Left forelimb (tissue), 1 donor: ENCODE data around the gene COQ10A.
"Not testable (repeated sequence)": the region's sequence is repeated elsewhere in the genome, so short reads cannot be mapped to it uniquely, and the experiment has no call there.

Experiments
- DNase-seq: peaks from one replicate; pipeline ENCODE4 v3.0.0-alpha.2; 2018; ENCODE audit warnings: low spot score

COQ10A gene

DNA sequence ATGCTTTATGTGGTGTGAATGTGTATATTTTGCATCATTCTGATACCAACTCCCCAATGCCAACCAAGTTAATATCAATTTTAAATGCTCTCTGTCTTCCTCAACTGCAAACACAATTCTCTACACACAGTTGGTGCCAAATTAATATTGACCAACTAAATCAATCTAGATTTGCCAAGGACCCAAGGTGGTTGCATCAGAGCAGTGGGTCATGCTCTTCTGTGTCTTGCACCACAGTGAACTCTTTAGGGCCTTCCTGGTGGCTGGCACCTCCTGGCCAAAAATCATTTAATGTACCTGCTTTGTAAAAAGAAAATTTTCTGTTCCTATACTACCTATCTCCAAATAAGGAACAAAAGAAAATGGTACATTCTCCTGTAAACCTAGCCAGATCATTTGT, 14.1 kb downstream of the COQ10A start:
- no peak for DNase-seq

DNA sequence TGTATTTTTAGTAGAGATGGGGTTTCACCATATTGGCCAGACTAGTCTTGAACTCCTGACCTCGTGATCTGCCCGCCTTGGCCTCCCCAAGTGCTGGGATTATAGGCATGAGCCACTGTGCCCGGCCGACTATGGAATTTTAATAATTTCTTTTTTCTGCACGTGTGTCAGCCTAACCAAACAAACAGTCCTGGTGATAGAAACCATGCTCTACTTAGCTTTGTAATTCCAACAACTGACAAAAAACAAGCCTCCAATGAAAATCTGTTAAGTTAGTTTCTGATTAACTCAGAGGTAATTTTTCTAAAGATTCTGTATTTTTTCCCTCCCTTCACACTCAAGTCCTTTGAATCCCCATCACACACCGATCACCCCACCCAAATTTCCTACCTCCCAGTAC, 15.3 kb downstream of the COQ10A start:
- no peak for DNase-seq

DNA sequence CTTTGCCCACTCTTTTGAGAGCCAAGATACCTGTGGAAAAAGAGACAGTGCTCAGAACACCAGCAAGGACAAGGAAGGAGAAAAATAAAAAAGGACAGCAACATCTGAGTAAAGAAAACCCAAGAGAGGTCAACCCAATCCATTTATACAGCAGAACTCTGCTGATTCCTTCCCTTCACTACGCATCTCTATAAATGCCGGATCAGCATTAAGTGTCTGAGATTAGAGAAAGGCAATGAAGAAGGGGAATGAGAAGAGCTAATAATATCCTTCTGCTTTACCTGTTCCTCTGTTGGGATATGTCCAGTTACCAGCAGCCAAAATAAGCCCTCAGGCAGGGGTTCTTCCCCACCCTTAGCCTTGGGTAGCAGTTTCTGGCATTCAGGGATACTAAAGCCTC, 15.8 kb downstream of the COQ10A start:
- no peak for DNase-seq

DNA sequence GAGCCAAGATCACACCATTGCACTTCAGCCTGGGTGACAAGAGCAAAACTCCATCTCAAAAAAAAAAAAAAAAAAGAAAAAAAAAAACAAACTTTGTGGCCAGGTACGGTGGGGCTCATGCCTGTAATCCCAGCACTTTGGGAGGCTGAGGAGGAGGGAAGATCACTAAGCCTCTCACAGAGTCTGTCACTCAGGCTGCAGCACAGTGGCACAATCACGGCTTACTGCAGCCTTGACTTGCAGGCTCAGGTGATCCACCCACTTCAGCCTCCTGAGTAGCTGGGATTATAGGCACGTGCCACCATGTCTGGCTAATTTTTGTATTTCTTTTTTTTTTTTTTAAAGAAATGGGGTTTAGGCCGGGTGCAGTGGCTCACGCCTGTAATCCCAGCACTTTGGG, 17.5 kb downstream of the COQ10A start:
- DNase-seq: not testable (repeated sequence)

DNA sequence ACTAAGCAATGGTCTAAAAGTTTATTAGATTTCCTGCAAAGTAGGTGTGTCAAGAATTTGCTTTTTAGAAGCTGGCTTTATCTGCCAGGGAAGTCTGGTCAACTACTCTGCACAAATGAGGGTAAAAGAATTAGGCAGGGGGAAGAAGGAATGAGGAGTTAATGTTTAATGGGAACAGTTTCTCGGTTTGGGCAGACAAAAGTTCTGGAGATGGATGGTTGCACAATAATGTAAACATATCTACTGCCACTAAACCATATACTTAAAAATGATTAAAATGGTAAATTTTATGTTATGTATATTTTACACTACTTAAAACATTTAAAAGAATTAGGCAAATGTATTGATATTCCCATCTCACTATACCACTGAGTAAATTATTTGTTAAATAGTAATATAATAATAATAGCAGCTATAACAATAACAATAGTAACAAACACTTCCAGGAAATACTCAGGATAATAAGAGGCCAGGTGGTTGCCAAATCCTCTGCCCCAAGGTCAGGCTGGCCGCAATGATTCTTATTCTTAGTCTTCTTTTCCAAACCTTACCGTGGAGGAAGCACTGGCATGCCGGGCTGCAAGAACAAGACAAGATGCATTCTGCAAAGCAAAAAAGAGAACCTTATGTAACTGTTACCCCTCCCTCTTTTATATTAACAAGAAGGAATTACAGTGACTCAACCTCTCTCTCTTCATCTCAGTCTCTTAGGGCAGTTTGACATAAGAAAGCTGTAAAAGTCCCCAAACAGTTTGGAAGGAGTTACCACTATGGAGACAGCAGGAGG, 19.5 kb downstream of the COQ10A start:
- no peak for DNase-seq

DNA sequence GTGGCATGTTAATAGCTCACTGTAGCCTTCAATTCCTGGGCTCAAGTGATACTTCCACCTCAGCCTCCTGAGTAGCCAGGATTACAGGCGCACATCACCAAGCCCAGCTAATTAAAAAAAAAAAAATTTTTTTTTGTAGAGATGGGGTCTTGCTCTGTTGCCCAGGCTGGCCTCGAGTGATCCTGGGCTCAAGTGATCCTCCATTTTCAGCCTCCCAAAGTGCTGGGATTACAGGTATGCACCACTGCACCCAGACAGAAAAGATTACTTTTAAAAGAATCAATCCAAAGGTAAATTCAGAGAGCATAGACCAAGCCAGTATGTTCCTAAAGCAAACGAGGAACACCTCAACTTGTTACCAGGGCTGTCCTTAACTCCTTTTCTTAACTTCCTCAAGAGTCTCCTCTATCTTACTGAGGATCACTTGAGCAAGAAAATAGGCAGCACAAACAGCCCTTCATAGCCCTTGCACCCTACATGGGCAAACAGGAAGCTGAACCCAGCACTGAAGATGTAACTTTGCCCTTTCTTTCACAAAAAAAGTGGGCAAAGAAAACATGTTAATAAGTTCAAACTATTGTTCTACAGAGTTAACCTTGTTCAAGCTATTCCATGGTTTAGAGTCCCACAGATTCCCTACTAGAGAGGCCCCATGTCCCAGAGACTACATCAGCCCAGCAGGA, 22.1 kb downstream of the COQ10A start:
- DNase-seq: no peak

DNA sequence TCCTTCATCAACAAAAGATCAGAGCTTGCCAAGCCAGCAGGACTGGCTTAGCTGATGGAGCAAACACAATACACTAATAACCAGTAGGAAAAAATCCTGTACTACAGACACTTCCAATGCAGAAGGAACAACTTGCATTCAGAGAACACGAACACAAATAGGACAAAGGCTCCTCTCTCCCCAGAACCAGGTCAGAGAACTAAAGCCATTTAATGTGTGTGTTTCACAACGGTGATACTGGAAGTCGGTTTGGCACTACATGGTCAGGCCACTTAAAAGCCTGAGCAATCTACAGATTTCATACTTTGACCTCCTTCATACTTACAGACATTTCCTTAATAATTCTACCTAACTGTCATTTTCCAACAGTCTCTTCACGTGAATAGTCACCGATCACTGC, 27.1 kb downstream of the COQ10A start:
- DNase-seq: no peak

DNA sequence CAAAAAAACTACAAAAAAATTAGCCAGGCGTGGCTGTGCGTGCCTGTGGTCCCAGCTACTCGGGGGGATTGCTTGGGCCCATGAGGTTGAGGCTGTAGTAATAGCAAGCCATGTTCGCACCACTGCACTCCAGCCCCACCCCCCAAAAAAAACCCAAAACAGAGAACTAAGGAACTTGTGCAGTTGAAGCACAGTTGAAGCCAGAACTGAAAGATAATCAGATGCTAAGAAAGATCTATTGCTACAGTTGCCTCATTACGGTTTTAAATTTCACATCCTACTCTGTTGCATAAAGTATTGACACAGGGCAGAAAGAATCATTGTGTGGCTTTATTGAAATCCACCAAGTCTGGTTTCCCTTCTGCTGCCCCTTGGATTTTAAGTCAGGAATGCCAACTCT, 29.6 kb downstream of the COQ10A start:
- DNase-seq: no peak

DNA sequence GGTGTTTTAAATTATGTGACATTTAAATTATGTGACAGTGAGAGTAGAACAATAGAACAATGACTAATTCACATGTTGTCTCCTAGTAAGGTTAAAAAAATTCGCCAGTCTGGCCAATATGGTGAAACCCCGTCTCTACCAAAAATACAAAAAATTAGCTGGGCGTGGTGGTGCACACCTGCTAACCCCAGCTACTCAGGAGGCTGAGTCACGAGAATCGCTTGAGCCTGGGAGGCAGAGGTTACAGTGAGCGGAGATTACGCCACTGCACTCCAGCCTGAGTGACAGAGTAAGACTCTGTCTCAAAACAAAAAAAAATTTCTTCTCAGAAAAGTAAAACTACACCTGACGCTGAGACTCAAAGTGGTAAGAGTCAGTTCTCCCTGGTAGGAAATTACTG, 30.7 kb downstream of the COQ10A start:
- DNase-seq: no peak

DNA sequence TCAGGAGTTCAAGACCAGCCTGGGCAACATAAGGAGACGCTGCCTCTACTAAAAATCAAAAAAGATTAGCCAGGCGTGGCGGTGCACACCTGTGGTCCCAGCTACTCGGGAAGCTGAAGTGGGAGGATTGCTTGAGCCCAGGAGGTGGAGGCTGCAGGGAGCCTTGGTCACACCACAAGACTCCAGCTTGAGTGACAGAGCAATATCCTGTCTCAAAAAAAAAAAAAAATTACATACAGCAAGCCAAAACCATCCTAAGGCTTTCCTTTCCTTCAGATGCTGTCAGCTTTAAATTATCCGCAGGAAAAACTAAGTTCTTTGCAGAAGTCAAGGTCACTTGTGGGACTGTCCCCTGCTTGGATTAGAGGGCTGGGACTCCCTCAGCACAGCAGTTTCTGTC, 32.1 kb downstream of the COQ10A start:
- no peak for DNase-seq

DNA sequence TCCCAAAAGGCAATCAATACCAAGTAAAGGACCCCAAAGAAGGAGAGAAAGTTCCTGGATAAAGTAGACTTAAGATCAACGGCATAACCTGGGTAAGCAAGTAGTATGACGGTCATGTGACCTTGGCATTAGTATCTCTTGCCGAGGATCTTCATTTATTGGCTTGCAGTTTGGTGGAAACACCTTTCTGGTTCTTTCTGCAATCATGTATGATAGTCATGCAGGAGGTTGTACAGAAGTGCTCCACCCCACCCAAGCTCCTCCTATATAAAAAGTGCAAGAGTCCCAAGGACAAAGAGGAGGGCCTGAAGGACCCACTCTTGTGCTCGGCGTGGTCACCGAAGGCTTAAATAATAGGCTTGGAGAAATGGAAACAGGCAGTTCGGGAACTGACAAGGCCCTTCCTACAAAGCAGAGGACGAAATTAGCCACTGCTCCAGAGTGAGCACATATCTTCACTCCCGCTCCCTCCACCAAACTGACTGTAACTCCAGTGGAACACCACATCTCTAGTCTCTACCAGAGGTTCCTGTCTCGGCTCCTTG, 32.6 kb downstream of the COQ10A start:
- DNase-seq: no peak

DNA sequence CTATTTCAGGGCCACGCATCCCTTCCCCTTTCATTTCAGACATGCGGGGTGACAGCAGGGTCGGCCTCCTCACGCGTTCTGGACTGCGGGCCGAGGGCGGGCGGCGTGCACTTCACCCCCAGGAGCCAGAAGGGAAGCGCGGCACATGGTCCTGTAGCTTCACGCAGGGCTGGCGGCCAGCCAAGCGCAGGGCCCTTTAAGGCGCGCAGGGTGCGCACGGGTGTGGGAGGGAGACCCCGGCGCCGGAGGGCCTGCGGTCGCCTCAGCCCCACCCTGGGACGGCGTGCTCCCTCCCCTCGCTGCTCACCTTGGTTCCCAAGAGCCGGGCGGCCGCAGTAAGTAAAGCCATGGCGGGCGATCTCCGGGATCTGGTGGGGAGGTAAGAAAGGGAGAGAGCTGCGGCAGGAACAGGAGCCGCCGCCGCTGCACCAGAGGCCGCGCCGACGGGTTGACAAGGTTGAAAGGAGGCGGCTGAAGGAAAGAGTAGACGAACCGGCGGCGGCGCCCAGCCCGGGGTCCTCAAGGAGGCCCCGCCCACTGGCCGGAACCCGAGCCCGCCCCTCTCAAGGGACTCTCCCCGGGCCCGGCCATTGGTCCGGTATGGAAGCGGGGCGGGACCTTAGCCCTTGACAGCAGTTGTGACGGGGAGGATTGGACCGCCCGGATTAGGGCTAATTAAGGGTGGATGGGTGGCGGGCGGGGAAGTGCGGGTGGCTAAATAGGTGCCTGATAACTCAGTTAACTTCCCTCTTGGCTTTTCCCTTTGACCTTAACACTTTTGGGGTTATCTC, 33.3 kb downstream of the COQ10A start, which contains the start of gene CS:
TSS of gene CS (minus strand) at position 478 of the 791 bp plus-strand sequence. CDS start at position 349, 129 bp downstream.
- peak; percentile 98 for DNase-seq

DNA sequence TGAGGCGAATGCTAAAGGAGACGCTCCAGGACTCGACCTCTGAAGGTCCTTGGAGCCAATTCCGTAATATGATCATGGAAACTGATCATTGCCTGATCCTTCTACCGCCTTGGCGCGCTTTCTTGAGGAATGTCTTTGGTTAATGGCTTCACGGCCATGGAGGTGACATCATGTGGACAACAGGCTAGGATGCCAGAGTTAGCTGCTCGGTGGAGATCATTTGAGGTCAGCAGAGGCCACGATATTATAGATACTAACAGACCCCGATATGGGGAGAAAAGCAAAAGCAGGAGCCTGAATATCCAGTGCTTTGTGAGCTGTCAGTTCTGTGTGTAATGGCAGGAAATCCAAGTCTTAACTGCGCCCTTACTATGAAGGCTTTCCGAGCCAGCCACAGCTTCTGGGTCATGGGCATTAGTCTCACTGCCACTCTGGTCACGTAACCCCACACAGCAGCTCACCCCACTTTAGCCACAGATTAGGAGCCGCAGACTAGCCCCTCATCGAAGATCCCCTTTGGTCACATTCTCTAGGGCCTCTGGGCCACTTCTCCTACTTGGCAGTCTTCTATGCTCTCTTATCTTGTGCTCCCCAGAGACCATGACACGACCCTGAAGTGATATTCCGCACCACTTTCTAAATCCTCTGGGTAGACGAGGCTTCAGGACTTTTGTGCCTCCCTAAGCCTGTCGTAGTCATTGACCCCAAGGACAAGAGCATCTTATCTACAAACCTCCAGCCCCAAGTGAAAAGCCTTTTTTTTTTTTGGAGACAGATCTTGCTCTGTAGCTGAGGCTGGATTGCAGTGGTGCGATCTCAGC, 34.1 kb downstream of the COQ10A start:
- no peak for DNase-seq

DNA sequence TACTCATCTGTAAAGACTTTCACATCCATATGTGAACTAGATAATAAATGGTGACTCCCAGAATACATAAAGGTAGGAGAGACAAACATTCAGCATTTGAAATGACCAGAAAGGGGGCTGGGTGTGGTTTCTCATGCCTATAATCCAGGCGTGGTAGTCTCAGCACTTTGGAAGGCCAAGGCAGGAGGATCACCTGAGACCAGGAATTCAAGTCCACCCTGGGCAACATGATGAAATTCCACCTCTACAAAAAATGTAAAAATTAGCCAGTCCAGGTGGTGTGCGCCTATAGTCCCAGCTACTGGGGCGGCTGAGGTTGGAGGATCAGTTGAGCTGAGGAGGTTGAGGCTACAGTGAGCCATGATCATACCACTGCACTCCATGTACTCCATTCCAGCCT, 37.5 kb downstream of the COQ10A start:
- no peak for DNase-seq

DNA sequence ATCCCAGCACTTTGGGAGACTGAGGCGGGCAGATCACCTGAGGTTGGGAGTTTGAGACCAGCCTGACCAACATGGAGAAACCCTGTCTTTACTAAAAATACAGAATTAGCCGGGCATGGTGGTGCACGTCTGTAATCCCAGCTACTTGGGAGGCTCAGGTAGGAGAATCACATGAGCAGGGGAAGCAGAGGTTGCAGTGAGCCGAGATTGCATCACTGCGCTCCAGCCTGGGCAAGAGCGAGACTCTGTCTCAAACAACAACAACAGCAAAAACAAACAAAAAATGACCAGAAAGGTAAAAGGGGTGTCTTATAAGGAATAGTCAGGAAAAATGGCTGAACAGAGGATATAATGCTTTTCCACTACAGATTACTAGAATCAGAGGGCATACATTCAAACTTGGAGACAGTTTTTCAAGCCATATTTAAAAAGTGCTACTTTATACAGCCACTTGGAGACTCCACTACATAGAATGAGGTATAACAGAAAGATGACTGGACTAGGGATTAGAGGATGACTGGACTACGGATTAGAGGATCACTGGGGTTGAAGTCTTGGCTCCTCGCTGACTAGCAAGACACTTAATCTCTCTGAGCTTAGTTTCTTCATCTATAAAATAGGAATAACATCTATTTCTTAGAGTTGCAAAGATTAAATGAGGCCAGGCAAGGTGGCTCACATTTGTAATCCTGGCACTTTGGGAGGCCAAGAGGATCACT, 38.3 kb downstream of the COQ10A start:
- DNase-seq: no peak

DNA sequence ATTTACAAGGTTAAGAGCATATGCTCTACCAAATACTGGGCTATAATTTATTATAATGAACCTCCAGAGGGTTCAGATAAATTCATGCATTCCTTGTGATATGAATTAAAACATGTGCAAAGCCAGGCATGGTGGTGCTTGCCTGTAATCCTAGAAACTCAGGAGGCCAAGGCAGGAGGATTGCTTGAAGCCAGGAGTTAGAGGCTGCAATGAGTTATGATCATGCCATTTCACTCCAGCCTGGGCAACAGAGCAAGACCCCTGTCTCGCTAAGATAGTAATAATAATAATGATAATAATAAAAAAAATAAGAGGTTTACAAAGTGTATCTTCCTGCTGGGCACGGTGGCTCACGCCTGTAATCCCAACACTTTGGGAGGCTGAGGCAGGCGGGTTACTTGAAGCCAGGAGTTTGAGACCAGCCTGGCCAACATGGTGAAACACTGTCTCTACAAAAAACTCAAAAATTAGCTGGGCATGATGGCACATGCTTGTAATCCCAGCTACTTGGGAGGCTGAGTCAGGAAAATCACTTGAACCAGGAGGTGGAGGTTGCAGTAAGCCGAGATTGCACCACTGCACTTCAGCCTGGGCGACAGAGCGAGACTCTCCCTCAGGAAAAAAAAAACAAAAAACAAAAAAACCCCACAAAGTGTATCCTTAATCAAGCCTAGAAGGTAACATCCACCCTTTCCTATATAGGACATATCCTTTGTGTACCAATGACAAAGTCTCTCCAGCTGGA, 40.7 kb downstream of the COQ10A start:
- no peak for DNase-seq

DNA sequence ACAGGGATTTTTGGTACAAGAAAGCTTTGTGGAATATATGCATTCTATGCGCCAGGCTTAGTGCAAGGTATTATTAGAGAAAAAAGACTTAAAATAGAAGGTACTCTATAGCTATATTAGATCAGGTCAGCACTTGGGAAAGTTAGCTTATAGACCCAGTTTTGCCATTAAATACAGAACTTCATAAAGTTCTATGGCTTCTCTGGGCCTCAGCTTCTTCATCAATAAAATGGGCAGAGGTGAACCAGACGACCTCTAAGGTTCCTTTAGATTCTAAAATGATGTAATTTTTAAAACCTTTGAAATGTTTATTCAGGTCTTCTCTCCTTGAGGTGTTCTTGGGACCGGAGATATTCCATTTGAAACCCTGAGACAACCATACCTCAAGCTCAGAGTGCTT, 42.0 kb downstream of the COQ10A start:
- DNase-seq: no peak

DNA sequence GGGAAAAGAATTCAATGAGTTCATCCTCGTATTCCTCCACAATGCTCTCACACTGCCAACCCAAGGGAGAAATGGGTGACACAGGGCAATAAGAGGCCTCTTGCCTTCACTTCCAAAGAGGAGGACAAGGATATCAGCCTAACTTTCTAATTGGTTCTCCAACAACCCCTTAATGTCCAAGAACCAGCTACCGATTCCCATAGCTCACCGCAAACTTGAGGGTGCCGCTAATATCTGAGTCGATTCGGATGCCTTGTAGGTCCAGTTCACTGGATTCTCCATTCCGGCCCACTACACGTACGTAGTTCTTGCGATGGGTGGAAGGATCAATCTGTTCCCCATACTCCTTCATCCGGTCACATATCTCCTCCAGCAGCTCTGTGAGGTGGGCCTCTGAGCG, 44.3 kb downstream of the COQ10A start:
- no peak for DNase-seq

DNA sequence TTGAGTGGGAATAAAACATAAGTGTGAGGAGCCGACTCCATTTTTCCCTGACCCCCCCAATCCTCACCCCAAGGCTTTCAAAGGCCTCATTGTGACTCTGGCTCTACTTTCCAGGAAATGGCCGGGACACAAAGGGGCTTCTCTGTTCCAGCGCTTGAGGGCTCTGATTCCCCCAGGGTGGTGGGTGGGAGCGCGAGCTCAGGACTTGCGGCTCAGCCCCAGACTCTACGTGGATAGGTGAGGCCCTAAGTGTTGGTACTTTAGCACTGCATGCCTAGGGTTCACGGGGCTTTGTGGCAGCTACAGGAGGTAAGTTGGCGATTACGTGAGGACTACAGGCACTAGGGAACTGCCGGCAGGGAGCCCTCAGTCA, 48.5 kb downstream of the COQ10A start:
- no peak for DNase-seq
